Glutamatergic neuron (in vitro differentiated cells): Measurements from ENCODE around the gene PRCD. TPM values are rescaled to one million over a fixed set of nuclear protein-coding genes. Genes with fewer than 3 reads are reported as not detected.
"Not testable (repeated sequence)": the region's sequence is repeated elsewhere in the genome, so short reads cannot be mapped to it uniquely, and the experiment has no call there.

ENCODE experiments used
- DNase-seq: peaks from one replicate; pipeline ENCODE4 v3.0.0; 2022
- H3K27ac Mint-ChIP-seq: one replicate; pipeline ENCODE4 v1.8.0; 2020; ENCODE audit warnings: mild to moderate bottlenecking, mixed read lengths, inconsistent platforms; ENCODE audit not compliant: unreplicated experiment
- H3K27me3 Mint-ChIP-seq: one replicate; pipeline ENCODE4 v1.8.0; 2020; ENCODE audit warnings: mild to moderate bottlenecking, moderate library complexity, mixed read lengths, inconsistent platforms; ENCODE audit not compliant: unreplicated experiment
- H3K36me3 Mint-ChIP-seq: one replicate; pipeline ENCODE4 v1.8.0; 2020; ENCODE audit warnings: mild to moderate bottlenecking, mixed read lengths, inconsistent platforms; ENCODE audit not compliant: unreplicated experiment
- H3K4me1 Mint-ChIP-seq: one replicate; pipeline ENCODE4 v1.8.0; 2020; ENCODE audit warnings: mild to moderate bottlenecking, low read depth, mixed read lengths, inconsistent platforms; ENCODE audit not compliant: unreplicated experiment
- H3K4me3 Mint-ChIP-seq: one replicate; pipeline ENCODE4 v1.8.0; 2020; ENCODE audit warnings: mild to moderate bottlenecking, mixed read lengths, inconsistent platforms; ENCODE audit not compliant: unreplicated experiment
- H3K9me3 Mint-ChIP-seq: one replicate; pipeline ENCODE4 v1.8.0; 2020; ENCODE audit warnings: mild to moderate bottlenecking, moderate library complexity, mixed read lengths, inconsistent platforms; ENCODE audit not compliant: unreplicated experiment
- CTCF ChIP-seq: fragments of 200-600 bp; sonication (generic); IDR thresholded peaks from one replicate; pipeline ENCODE4 v1.5.0; 2021; ENCODE audit not compliant: partially characterized antibody, unreplicated experiment
- total RNA-seq: library from RNA; stranded (reverse); fragmentation: NEBNext Ultra II Directional; extraction: Animal tissue kit (Norgen Biotek cat#: 25700); gene quantifications from one replicate; pipeline ENCODE4 v1.2.1, GENCODE V29; 2021; ENCODE audit not compliant: unreplicated experiment

Gene PRCD
- total RNA-seq, 1 donor from 2014 or later = 1.4 TPM

GRCh38 chr17:76556765-76557367 is 17.0 kb downstream of the PRCD start:
- no peak for DNase-seq
- no peak for TF ChIP-seq CTCF
- H3K4me1 Mint-ChIP-seq = peaks cover 14% of the 10 kb centered on the region
- peak overlapping the region; percentile 100 for H3K4me3 Mint-ChIP-seq
- H3K9me3 Mint-ChIP-seq = peaks cover 8% of the 10 kb centered on the region
- H3K27me3 Mint-ChIP-seq = peaks cover 9% of the 10 kb centered on the region
- H3K36me3 Mint-ChIP-seq = no peaks in the 10 kb centered on the region
- H3K27ac Mint-ChIP-seq = peak overlapping the region; percentile 99

GRCh38 chr17:76557368-76558197 is 17.7 kb downstream of the PRCD start:
- Mint-ChIP-seq H3K4me3 (peak overlapping the region; percentile 100), H3K27ac (peak overlapping the region; percentile 99), H3K4me1 (peaks cover 14% of the 10 kb centered on the region), H3K27me3 (peaks cover 9% of the 10 kb centered on the region), H3K9me3 (peaks cover 8% of the 10 kb centered on the region), H3K36me3 (no peaks in the 10 kb centered on the region)
- peak; percentile 98 for DNase-seq
- TF ChIP-seq CTCF = peak; percentile 69

- Mint-ChIP-seq H3K36me3 (no peaks in the 10 kb centered on the region), H3K27ac (peak overlapping the region; percentile 99), H3K9me3 (peaks cover 11% of the 10 kb centered on the region), H3K4me1 (peaks cover 16% of the 10 kb centered on the region), H3K4me3 (peak overlapping the region; percentile 100), H3K27me3 (peaks cover 12% of the 10 kb centered on the region)
- DNase-seq = no peak
- peak; percentile 12 for TF ChIP-seq CTCF
Observed at GRCh38 chr17:76558198-76559095, 18.6 kb downstream of the PRCD start.

- not testable (repeated sequence) for DNase-seq, H3K36me3 Mint-ChIP-seq, H3K27ac Mint-ChIP-seq, H3K9me3 Mint-ChIP-seq
- Mint-ChIP-seq H3K4me3 (peak overlapping the region; percentile 100), H3K4me1 (peaks cover 13% of the 10 kb centered on the region), H3K27me3 (peaks cover 12% of the 10 kb centered on the region)
Observed at GRCh38 chr17:76559460-76559859, 19.6 kb downstream of the PRCD start.
